Measurements from ENCODE around the gene LSM10. TPM values are rescaled to one million over a fixed set of nuclear protein-coding genes. Genes with fewer than 3 reads are reported as not detected.

Gene LSM10
- total RNA-seq, 1 donor from 2014 or later = 45.7 TPM

DNA sequence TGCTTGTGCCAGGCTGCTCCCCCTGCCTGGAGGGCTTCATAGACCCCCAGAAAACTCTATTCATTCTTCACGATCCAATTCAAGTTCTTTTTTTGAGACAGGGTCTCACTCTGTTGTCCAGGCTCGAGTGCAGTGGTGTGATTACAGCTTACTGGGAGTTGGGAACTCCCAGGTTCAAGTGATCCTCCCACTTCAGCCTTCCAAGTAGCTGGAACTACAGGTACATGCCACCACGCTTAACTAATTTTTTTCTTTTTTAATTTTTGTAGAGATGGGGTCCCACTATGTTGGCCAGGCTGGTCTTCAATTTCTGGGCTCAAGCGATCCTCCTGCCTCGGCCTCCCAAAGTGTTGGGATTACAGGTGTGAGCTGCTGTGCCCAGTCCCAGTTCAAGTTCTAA lies 16.3 kb downstream of the LSM10 start:
- Mint-ChIP-seq H3K9me3 (ENCODE audit: low read depth) (no peaks in the 10 kb centered on the region), H3K4me1 (ENCODE audit: low read depth) (peaks cover 62% of the 10 kb centered on the region), H3K27ac (ENCODE audit: unreplicated experiment) (peak overlapping the region; percentile 32), H3K4me3 (ENCODE audit: unreplicated experiment) (no peak overlapping the region), H3K27me3 (ENCODE audit: low read depth) (no peaks in the 10 kb centered on the region), H3K36me3 (ENCODE audit: low read depth) (peaks cover 2% of the 10 kb centered on the region)
- TF ChIP-seq, protein P1, sequence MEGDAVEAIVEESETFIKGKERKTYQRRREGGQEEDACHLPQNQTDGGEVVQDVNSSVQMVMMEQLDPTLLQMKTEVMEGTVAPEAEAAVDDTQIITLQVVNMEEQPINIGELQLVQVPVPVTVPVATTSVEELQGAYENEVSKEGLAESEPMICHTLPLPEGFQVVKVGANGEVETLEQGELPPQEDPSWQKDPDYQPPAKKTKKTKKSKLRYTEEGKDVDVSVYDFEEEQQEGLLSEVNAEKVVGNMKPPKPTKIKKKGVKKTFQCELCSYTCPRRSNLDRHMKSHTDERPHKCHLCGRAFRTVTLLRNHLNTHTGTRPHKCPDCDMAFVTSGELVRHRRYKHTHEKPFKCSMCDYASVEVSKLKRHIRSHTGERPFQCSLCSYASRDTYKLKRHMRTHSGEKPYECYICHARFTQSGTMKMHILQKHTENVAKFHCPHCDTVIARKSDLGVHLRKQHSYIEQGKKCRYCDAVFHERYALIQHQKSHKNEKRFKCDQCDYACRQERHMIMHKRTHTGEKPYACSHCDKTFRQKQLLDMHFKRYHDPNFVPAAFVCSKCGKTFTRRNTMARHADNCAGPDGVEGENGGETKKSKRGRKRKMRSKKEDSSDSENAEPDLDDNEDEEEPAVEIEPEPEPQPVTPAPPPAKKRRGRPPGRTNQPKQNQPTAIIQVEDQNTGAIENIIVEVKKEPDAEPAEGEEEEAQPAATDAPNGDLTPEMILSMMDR (IDR thresholded peaks at IDR 0.05) = no peak
- no peak for DNase-seq (ENCODE audit: low spot score)

DNA sequence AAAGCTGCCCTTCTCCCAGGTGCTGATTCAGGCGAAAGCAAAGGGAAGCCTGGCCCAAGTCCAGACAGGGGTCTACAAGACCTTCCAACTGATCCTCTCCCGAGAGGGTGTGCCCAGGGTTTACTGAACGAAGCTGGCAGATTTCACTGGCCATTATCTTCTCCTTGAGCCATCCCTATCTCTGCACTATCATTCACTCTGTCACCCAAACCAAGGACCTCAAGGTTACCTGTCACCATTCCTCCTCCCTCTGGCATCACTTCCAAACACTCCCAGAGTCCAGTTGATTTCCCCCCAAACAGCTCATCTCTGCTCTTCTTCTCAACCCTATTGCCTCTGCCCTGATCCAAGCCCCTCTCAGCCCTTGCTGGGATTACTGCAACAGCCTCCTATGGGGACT lies 16.9 kb downstream of the LSM10 start:
- H3K27me3 Mint-ChIP-seq (ENCODE audit: low read depth) = no peaks in the 10 kb centered on the region
- H3K4me1 Mint-ChIP-seq (ENCODE audit: low read depth) = peaks cover 64% of the 10 kb centered on the region
- H3K27ac Mint-ChIP-seq (ENCODE audit: unreplicated experiment) = peak overlapping the region; percentile 71
- peaks cover 2% of the 10 kb centered on the region for H3K36me3 Mint-ChIP-seq (ENCODE audit: low read depth)
- TF ChIP-seq, protein P1 (IDR thresholded peaks at IDR 0.05) = no peak
- no peak for DNase-seq (ENCODE audit: low spot score)
- H3K9me3 Mint-ChIP-seq (ENCODE audit: low read depth) = no peaks in the 10 kb centered on the region
- H3K4me3 Mint-ChIP-seq (ENCODE audit: unreplicated experiment) = no peak overlapping the region

DNA sequence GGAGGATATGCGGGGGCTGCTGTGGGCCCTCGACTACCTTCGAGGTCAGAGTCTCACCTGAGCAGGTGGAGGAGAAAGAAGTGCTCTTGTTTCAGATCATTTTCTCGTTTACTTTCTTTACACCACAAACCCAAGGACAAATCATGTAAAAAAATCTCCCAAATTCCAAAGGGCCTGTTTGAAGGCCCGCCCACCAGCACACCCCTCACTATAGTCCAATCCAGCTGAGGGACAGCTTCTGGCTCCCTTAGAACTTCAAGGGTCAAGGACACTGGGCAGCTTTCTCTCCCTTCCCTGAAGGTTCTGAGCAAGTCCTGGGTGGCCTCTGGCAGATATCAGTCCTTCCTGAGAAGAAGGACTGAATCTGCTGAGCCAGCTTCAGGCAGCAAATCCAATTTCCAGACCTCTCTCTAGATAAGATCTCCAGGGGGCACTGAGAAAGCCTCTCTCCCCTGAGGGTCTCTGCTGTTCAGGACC lies 17.5 kb downstream of the LSM10 start:
- H3K27me3 Mint-ChIP-seq (ENCODE audit: low read depth) = no peaks in the 10 kb centered on the region
- H3K4me1 Mint-ChIP-seq (ENCODE audit: low read depth) = peaks cover 69% of the 10 kb centered on the region
- DNase-seq (ENCODE audit: low spot score) = no peak
- H3K27ac Mint-ChIP-seq (ENCODE audit: unreplicated experiment) = peak overlapping the region; percentile 43
- TF ChIP-seq, protein P1 (IDR thresholded peaks at IDR 0.05) = no peak
- H3K9me3 Mint-ChIP-seq (ENCODE audit: low read depth) = no peaks in the 10 kb centered on the region
- no peak overlapping the region for H3K4me3 Mint-ChIP-seq (ENCODE audit: unreplicated experiment)
- peaks cover 2% of the 10 kb centered on the region for H3K36me3 Mint-ChIP-seq (ENCODE audit: low read depth)

DNA sequence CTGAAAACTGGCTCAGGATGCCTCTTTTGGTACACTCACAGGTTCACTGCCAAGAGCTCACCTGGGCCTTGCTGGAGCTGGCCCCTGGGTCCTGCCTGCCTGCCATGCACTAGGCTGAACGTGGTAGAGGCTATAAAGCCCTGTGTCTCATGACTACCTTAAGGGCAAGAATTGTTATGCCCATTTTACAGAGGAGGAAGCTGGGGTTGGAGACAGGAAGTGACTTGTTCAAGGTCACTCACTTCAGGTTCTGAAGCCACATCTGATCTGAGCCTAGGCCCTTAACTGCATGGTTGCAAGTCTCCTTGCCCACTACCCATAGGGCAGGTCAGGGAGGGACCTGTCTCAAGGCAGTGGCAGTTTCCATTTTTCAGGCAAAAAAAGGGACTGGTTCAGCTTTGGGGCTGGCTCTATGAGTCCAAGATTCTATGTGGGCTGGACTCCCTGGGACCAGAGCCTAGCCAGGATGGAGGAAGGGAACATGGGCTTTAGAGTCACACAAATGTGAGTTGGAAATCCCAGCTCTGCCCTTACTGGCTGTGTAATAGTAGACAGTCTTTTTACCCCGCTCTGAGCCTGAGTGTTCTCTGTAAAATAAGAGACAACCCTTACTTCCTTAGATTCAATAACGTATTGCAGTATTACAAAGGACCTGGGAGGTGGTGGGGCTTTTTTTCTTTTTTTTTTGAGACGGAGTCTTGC lies 19.8 kb downstream of the LSM10 start:
- Mint-ChIP-seq H3K27me3 (ENCODE audit: low read depth) (no peaks in the 10 kb centered on the region), H3K27ac (ENCODE audit: unreplicated experiment) (peak overlapping the region; percentile 17), H3K4me1 (ENCODE audit: low read depth) (peaks cover 70% of the 10 kb centered on the region), H3K9me3 (ENCODE audit: low read depth) (no peaks in the 10 kb centered on the region), H3K4me3 (ENCODE audit: unreplicated experiment) (no peak overlapping the region), H3K36me3 (ENCODE audit: low read depth) (no peaks in the 10 kb centered on the region)
- TF ChIP-seq, protein P1 (IDR thresholded peaks at IDR 0.05) = no peak
- no peak for DNase-seq (ENCODE audit: low spot score)

DNA sequence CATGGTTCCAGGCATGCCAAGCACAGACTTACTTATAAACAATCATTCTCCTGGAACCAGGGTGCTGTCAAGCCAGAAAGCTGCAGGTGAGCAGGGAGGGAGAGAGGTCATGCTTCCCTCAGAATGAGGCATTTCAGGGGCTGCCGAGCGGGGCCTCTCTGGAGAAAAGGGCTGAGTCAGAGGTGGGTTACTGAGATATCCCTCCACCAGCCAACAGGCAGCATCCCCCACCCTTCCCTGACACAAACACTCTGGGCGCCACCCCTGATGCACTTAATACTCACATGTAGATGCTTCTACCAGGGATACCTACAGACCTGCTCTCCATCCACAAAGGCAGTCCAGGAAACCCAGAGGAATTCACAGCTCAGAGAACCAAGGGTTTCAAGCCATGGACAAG lies 25.1 kb downstream of the LSM10 start:
- no peak overlapping the region for H3K4me3 Mint-ChIP-seq (ENCODE audit: unreplicated experiment)
- H3K36me3 Mint-ChIP-seq (ENCODE audit: low read depth) = peaks cover 2% of the 10 kb centered on the region
- no peaks in the 10 kb centered on the region for H3K9me3 Mint-ChIP-seq (ENCODE audit: low read depth)
- H3K27ac Mint-ChIP-seq (ENCODE audit: unreplicated experiment) = peak overlapping the region; percentile 96
- no peak for DNase-seq (ENCODE audit: low spot score)
- TF ChIP-seq, protein P1 (IDR thresholded peaks at IDR 0.05) = no peak
- no peaks in the 10 kb centered on the region for H3K27me3 Mint-ChIP-seq (ENCODE audit: low read depth)
- peaks cover 59% of the 10 kb centered on the region for H3K4me1 Mint-ChIP-seq (ENCODE audit: low read depth)
